Measurements from ENCODE around the gene FHIT. TPM values are rescaled to one million over a fixed set of nuclear protein-coding genes. Genes with fewer than 3 reads are reported as not detected.
A peak's percentile ranks its signal among the peaks of the same experiment; 100 is the strongest.

Gene FHIT
- polyA plus RNA-seq, 1 experiment = 0.11 TPM

GRCh38 chr3:59756934-59757333 is 1494.3 kb downstream of the FHIT start:
- no peaks in the 10 kb centered on the region for H3K27me3 ChIP-seq (ENCODE audit: control insufficient read depth, insufficient read depth, low read length)
- CTCF ChIA-PET = interaction anchor here (1.2 kb wide), 1 partner anchor 181 kb away, joined by 6 read pairs; no protein-coding TSS in a partner anchor
- no peak for TF ChIP-seq CTCF (IDR thresholded peaks at IDR 0.05; ENCODE audit: insufficient read depth, low read depth, low read length)
- POLR2A ChIA-PET = no interaction called here
- no peak overlapping the region for H3K4me3 ChIP-seq (ENCODE audit: low read depth, low read length)
- DNase-seq (ENCODE audit: low read depth) = no peak
- no peaks in the 10 kb centered on the region for H3K36me3 ChIP-seq (ENCODE audit: control insufficient read depth, insufficient read depth, low read length)

DNA sequence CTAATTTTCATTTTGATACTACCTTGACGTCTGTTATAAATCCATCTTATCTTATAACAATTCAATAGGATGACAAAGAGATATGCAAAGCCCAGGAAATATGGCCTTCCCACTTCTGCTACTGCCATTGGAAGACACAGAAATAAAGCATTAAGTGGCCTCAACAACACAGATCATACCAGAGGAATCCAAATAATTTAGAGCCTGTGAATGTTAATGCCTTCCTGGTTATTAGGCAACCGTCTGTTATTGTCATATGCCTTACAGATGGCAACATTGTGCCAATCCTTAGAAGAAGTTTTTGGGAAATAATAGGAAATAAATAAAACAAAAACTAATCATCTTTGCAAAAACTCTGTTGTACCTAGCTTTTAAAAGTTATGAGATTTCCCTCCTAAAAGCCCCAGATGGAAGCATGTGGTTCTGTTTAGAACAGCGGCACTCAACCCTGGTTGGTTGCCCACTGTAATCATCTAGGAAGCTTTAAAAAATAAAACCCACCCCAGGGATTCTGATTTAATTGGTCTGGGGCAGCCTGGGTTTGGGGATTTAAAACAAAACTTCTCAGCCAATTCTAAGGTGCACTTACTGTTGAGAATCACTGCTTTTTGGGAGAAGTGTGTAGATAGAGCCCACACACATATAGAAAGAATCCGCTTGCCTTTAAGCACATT is 1496.7 kb downstream of the FHIT start:
- Histone ChIP-seq H3K36me3 (ENCODE audit: control insufficient read depth, insufficient read depth, low read length) (no peaks in the 10 kb centered on the region), H3K4me3 (ENCODE audit: low read depth, low read length) (no peak overlapping the region), H3K27me3 (ENCODE audit: control insufficient read depth, insufficient read depth, low read length) (no peaks in the 10 kb centered on the region)
- POLR2A ChIA-PET = interaction anchor here (0.6 kb wide), 1 partner anchor 794 kb away, joined by 3 read pairs; no protein-coding TSS in a partner anchor
- peak; percentile 44 for DNase-seq (ENCODE audit: low read depth)
- TF ChIP-seq CTCF (IDR thresholded peaks at IDR 0.05; ENCODE audit: insufficient read depth, low read depth, low read length) = no peak
- CTCF ChIA-PET = no interaction called here

GRCh38 chr3:59753808-59754450 is 1497.3 kb downstream of the FHIT start:
- CTCF ChIA-PET = no interaction called here
- no peak for TF ChIP-seq CTCF (IDR thresholded peaks at IDR 0.05; ENCODE audit: insufficient read depth, low read depth, low read length)
- no peak overlapping the region for H3K4me3 ChIP-seq (ENCODE audit: low read depth, low read length)
- no peak for DNase-seq (ENCODE audit: low read depth)
- no peaks in the 10 kb centered on the region for H3K27me3 ChIP-seq (ENCODE audit: control insufficient read depth, insufficient read depth, low read length)
- POLR2A ChIA-PET = interaction anchor here (0.6 kb wide), 1 partner anchor 794 kb away, joined by 3 read pairs; no protein-coding TSS in a partner anchor
- no peaks in the 10 kb centered on the region for H3K36me3 ChIP-seq (ENCODE audit: control insufficient read depth, insufficient read depth, low read length)

GRCh38 chr3:59752925-59753324 is 1498.3 kb downstream of the FHIT start:
- H3K36me3 ChIP-seq (ENCODE audit: control insufficient read depth, insufficient read depth, low read length) = no peaks in the 10 kb centered on the region
- no peak for TF ChIP-seq CTCF (IDR thresholded peaks at IDR 0.05; ENCODE audit: insufficient read depth, low read depth, low read length)
- POLR2A ChIA-PET = no interaction called here
- CTCF ChIA-PET = no interaction called here
- no peak for DNase-seq (ENCODE audit: low read depth)
- H3K27me3 ChIP-seq (ENCODE audit: control insufficient read depth, insufficient read depth, low read length) = no peaks in the 10 kb centered on the region
- H3K4me3 ChIP-seq (ENCODE audit: low read depth, low read length) = no peak overlapping the region

DNA sequence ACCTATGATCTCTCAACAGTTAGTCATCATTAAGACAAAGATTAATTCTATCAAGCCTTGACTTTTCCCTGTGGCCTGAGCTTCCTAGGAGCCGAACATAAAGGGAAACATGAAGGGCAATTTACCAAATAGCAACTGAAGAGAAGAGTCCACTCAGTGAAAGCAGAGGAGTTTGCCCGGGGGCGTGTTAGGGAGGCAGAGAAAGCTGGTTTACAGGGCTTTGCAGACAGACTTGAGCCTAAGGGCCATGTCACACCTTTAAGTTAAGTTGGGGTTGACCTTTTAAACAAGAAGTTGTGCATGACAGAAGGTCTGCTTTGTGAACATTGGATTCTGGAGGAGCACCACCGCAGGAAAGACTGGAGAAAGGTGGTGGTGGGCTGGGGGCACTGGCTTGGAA is 1499.6 kb downstream of the FHIT start:
- no peak for DNase-seq (ENCODE audit: low read depth)
- CTCF ChIA-PET = interaction anchor here (0.6 to 1.4 kb wide), 3 partner anchors 16 to 100 kb away, joined by 3 read pairs; no protein-coding TSS in a partner anchor

More for the DNA sequence above, 1499.6 kb downstream of the FHIT start:
- H3K27me3 ChIP-seq (ENCODE audit: control insufficient read depth, insufficient read depth, low read length) = no peaks in the 10 kb centered on the region
- POLR2A ChIA-PET = interaction anchor here (0.6 kb wide), 1 partner anchor 13 kb away, joined by 3 read pairs; no protein-coding TSS in a partner anchor
- H3K4me3 ChIP-seq (ENCODE audit: low read depth, low read length) = no peak overlapping the region
- TF ChIP-seq CTCF (IDR thresholded peaks at IDR 0.05; ENCODE audit: insufficient read depth, low read depth, low read length) = no peak
- no peaks in the 10 kb centered on the region for H3K36me3 ChIP-seq (ENCODE audit: control insufficient read depth, insufficient read depth, low read length)

Measured in BJ (cell line).